Panc1 (cell line): Measurements from ENCODE around the gene PDE10A. TPM values are rescaled to one million over a fixed set of nuclear protein-coding genes. Genes with fewer than 3 reads are reported as not detected.
A peak's percentile ranks its signal among the peaks of the same experiment; 100 is the strongest.

Experiments used
- ATAC-seq: fragments of 200-7000 bp; cut with Tn5 transposase; 2 replicates; pipeline ENCODE4 v1.9.1; 2020; ENCODE audit warnings: mild to moderate bottlenecking, moderate library complexity
- BruUV-seq: library from RNA; stranded (reverse); fragments of 400-500 nt; replicated peaks from 2 replicates; lab custom pipeline; 2021; lab: Mats Ljungman, UMichigan
- CTCF ChIA-PET: fragments of 300-600 bp; sonication (Branson Sonifier 250); formaldehyde crosslinking; loops from one replicate; lab custom pipeline; 2022; ENCODE audit warnings: antibody characterized with exemption; lab: Charles Lee
- POLR2A ChIA-PET: fragments of 300-600 bp; sonication (Branson Sonifier 250); formaldehyde crosslinking; loops from one replicate; lab custom pipeline; 2022; ENCODE audit warnings: antibody characterized with exemption; lab: Charles Lee
- DNase-seq: peaks from one replicate; pipeline ENCODE4 v3.0.0-alpha.2; 2010; ENCODE audit warnings: low read depth, low spot score
- H3K27ac ChIP-seq: 2 replicates; pipeline ENCODE4 v1.5.1; 2011; ENCODE audit warnings: mild to moderate bottlenecking, low read length, inconsistent platforms
- H3K27me3 ChIP-seq: fragments of 200-500 bp; sonication (Bioruptor generic); 2 replicates; pipeline ENCODE4 v1.6.0; 2014; ENCODE audit warnings: low read length, inconsistent platforms; ENCODE audit not compliant: control insufficient read depth, insufficient read depth
- H3K36me3 ChIP-seq: fragments of 200-500 bp; sonication (Bioruptor generic); 2 replicates; pipeline ENCODE4 v1.5.1; 2014; ENCODE audit warnings: inconsistent platforms, mild to moderate bottlenecking, low read length, moderate library complexity; ENCODE audit not compliant: control insufficient read depth, insufficient read depth
- H3K4me1 ChIP-seq: 2 replicates; pipeline ENCODE4 v1.5.1; 2011; ENCODE audit warnings: inconsistent platforms, mild to moderate bottlenecking, low read length, moderate library complexity; ENCODE audit not compliant: control insufficient read depth, insufficient read depth
- H3K4me3 ChIP-seq, 2 experiments: 2 replicates each; pipeline ENCODE4 v1.5.1; 2011 to 2012; ENCODE audit warnings: low read depth in 2 of 2, low read length in 2 of 2, mild to moderate bottlenecking in 2 of 2, inconsistent platforms in 1 of 2, moderate library complexity in 1 of 2
- H3K9me3 ChIP-seq: fragments of 200-500 bp; sonication (Bioruptor generic); 2 replicates; pipeline ENCODE4 v1.5.1; 2014; ENCODE audit warnings: low read depth, mild to moderate bottlenecking, inconsistent platforms, low read length, moderate library complexity; ENCODE audit not compliant: control insufficient read depth, insufficient read depth
- POLR2AphosphoS5 ChIP-seq: IDR thresholded peaks from 2 replicates; pipeline ENCODE4 v1.6.1; 2012; ENCODE audit warnings: mild to moderate bottlenecking, low read depth, low read length, moderate library complexity
- REST ChIP-seq, 2 experiments: IDR thresholded peaks; 2 replicates each; pipeline ENCODE4 v1.6.1; 2011 to 2012; ENCODE audit warnings: low read depth in 2 of 2, control low read depth in 1 of 2, low read length in 1 of 2, mild to moderate bottlenecking in 1 of 2, moderate library complexity in 1 of 2; ENCODE audit not compliant: insufficient read depth in 1 of 2
- SIN3A ChIP-seq: IDR thresholded peaks from 2 replicates; pipeline ENCODE4 v1.6.1; 2012; ENCODE audit warnings: low read depth, mild to moderate bottlenecking, low read length, moderate library complexity, borderline replicate concordance; ENCODE audit not compliant: insufficient read depth
- TCF7L2 ChIP-seq: IDR thresholded peaks from 2 replicates; pipeline ENCODE4 v1.6.1; 2011; ENCODE audit warnings: mild to moderate bottlenecking, low read depth, low read length, inconsistent platforms
- in situ Hi-C: cut with HindIII; loops from 2 replicates; pipeline ENCODE4 v1.10.0; 2016; ENCODE audit warnings: low sequenced_read_pairs, low pct_unique_long_range_greater_than_20kb
- intact Hi-C: fragments of 100-400 bp; cut with micrococcal nuclease; formaldehyde crosslinking; loops from one replicate; pipeline ENCODE4 v1.10.0; 2022; ENCODE audit not compliant: unreplicated experiment
- total RNA-seq: library from RNA; stranded (reverse); gene quantifications from one replicate; pipeline ENCODE4 v1.2.1, GENCODE V29; 2021; ENCODE audit not compliant: unreplicated experiment
- TF ChIP-seq, protein P1 (sequence below): fragments of 450-650 bp; IDR thresholded peaks from 2 replicates; pipeline ENCODE4 v1.5.1; 2017; ENCODE audit warnings: mild to moderate bottlenecking

Gene PDE10A
- total RNA-seq, 1 experiment from 2014 or later: 27.8 TPM

GRCh38 chr6:165658395-165659058 lies 4.5 kb downstream of the PDE10A start:
- intact Hi-C loops (no loop called here), in situ Hi-C loops (no loop called here)
- ATAC-seq (no peak), DNase-seq (no peak)
- peak overlapping the region in 1 of 2 experiments; percentile 31; a peak in 2 of 4 replicates for H3K4me3 ChIP-seq
- BruUV-seq: no TSS peak
- H3K36me3 ChIP-seq: no peaks in the 10 kb centered on the region; the same call in 1 of the 2 replicates
- no peaks in the 10 kb centered on the region for H3K27me3 ChIP-seq
- H3K9me3 ChIP-seq: no peaks in the 10 kb centered on the region
- TF ChIP-seq, protein P1, sequence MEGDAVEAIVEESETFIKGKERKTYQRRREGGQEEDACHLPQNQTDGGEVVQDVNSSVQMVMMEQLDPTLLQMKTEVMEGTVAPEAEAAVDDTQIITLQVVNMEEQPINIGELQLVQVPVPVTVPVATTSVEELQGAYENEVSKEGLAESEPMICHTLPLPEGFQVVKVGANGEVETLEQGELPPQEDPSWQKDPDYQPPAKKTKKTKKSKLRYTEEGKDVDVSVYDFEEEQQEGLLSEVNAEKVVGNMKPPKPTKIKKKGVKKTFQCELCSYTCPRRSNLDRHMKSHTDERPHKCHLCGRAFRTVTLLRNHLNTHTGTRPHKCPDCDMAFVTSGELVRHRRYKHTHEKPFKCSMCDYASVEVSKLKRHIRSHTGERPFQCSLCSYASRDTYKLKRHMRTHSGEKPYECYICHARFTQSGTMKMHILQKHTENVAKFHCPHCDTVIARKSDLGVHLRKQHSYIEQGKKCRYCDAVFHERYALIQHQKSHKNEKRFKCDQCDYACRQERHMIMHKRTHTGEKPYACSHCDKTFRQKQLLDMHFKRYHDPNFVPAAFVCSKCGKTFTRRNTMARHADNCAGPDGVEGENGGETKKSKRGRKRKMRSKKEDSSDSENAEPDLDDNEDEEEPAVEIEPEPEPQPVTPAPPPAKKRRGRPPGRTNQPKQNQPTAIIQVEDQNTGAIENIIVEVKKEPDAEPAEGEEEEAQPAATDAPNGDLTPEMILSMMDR: no peak
- TF ChIP-seq SIN3A: no peak
- no peak for TF ChIP-seq REST (IDR thresholded peaks at IDR 0.05; ENCODE audit: insufficient read depth in 1 of 2, low read depth in 2 of 2, low read length in 1 of 2)
- TF ChIP-seq TCF7L2: no peak
- peaks cover 46% of the 10 kb centered on the region for H3K4me1 ChIP-seq
- ChIA-PET POLR2A (interaction anchor here (0.6 kb wide), 1 partner anchor 11 kb away, joined by 3 read pairs; no protein-coding TSS in a partner anchor), CTCF (no interaction called here)
- H3K27ac ChIP-seq: peak overlapping the region; percentile 65; the same call in 1 of the 2 replicates

- no peaks in the 10 kb centered on the region; the same call in 1 of the 2 replicates for H3K36me3 ChIP-seq
- DNase-seq: no peak
- in situ Hi-C loops: no loop called here
- intact Hi-C loops: no loop called here
- ChIA-PET POLR2A (no interaction called here), CTCF (no interaction called here)
- no peaks in the 10 kb centered on the region for H3K27me3 ChIP-seq
- peaks cover 58% of the 10 kb centered on the region for H3K4me1 ChIP-seq
- TF ChIP-seq REST (IDR thresholded peaks at IDR 0.05; ENCODE audit: insufficient read depth in 1 of 2, low read depth in 2 of 2, low read length in 1 of 2) (no peak), POLR2AphosphoS5 (no peak), TCF7L2 (no peak), SIN3A (no peak)
- TF ChIP-seq, protein P1: no peak
- H3K4me3 ChIP-seq: no peak overlapping the region
- no peak for ATAC-seq
- peak overlapping the region; percentile 57; the same call in 1 of the 2 replicates for H3K27ac ChIP-seq
- no TSS peak for BruUV-seq
- no peaks in the 10 kb centered on the region for H3K9me3 ChIP-seq
Observed at GRCh38 chr6:165657325-165657680, 5.7 kb downstream of the PDE10A start.
